Gastroesophageal sphincter (tissue), 3 donors: ENCODE data around the gene ST8SIA4.

Experiments used
- CTCF ChIP-seq, 4 experiments: fragments of 200-600 bp in 2 of 4; fragments of 450-650 bp in 2 of 4; sonication (generic) in 1 of 4; IDR thresholded peaks; one replicate each; pipeline ENCODE4 v1.5.1; 2017 to 2019; ENCODE audit warnings: antibody characterized with exemption in 4 of 4, mild to moderate bottlenecking in 2 of 4, moderate library complexity in 2 of 4
- POLR2A ChIP-seq, 2 donors: fragments of 450-650 bp; IDR thresholded peaks; one replicate each; pipeline ENCODE4 v1.6.1; 2017; ENCODE audit warnings: antibody characterized with exemption in 2 of 2, mild to moderate bottlenecking in 2 of 2, moderate library complexity in 1 of 2
- POLR2AphosphoS5 ChIP-seq: sonication (generic); formaldehyde crosslinking; IDR thresholded peaks from one replicate; pipeline ENCODE4 v1.6.1; 2017; ENCODE audit warnings: antibody characterized with exemption

- TF ChIP-seq POLR2A (IDR thresholded peaks at IDR 0.05) (no peak), CTCF (IDR thresholded peaks at IDR 0.05) (no peak), POLR2AphosphoS5 (no peak)
Measured at GRCh38 chr5:100775533-100775855, 127.6 kb downstream of the ST8SIA4 start.
